ENCODE measurements around the gene SOX11. TPM values are rescaled to one million over a fixed set of nuclear protein-coding genes. Genes with fewer than 3 reads are reported as not detected.

The SOX11 gene
- total RNA-seq: under 0.01 and 0.38 TPM in 2 replicates

DNA sequence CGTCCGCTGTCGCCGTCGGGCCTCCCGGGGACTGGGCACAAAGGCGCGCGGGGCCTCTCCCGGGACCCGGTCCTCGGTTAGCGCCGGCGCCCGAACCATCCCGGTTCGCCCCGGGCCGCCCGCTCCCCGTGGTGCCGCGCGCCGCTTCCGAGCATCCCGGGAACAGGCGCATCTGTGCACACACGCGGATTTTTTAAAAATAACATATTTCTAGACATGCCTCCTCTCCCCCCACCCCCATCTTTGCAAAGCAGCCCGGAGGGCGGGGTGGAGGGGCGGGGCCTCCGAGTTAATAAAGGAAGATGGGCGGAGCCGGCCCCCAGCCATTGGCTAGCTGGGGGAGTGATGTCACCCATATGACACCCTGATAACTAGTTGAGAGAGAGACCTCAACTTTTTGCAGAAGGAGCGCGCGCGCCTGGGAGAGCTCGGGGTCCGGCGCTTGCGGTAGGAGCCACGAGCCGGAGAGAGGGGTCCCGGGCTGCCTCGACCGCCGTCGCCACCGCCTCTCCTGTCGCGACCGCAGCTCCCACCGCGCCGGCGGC is at the start of gene SOX11:
TSS of gene SOX11 (plus strand) at position 400 of the 545 bp plus-strand sequence. CDS start 338 bp downstream, outside the sequence.

